HG03196 (cell line): ENCODE measurements around the gene DUSP22.
"Not testable (repeated sequence)": the region's sequence is repeated elsewhere in the genome, so short reads cannot be mapped to it uniquely, and the experiment has no call there.

ENCODE experiments used
- ATAC-seq: cut with Tn5 transposase; IDR thresholded peaks from one replicate; pipeline ENCODE4 v1.9.1; 2021; ENCODE audit not compliant: unreplicated experiment

The DUSP22 gene

DNA sequence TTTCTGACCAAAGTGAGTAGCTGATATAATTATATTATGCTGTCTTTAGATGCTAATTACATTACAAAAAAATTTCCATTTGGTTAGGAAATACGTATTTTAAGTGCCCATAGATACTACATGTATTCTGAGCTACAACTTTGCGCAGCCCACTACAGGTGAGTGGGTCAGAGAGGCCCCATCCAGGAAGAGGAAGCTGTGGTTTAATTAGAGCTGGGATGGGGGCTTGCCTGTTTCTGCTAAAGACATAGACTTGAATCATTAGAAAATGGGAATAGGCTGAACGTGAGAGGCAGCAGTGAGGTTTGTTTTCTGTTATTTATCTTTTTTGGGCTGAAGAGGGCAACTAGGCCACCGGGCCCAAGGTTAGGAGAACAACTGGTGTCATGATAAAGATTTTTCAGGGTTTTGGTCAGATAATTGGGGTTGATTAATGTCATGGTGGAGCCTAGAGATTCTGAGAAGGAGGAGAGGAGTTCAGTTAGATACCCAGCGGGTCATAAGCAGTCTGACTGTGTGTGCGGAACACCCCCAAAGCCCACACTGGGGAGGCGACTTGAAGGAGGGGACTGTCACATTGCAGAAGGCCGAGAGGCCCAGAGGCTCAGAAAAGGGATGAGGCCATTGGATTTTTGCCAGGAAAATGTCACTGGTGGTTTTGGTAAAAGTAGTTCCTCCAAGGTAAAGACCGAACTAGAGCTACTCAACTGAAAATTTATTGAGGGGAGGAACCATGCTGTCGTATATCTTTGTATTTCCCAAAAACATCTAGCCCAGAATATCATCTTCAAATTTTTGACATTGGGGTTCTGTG lies 84.7 kb downstream of the DUSP22 start:
- no peak for ATAC-seq

DNA sequence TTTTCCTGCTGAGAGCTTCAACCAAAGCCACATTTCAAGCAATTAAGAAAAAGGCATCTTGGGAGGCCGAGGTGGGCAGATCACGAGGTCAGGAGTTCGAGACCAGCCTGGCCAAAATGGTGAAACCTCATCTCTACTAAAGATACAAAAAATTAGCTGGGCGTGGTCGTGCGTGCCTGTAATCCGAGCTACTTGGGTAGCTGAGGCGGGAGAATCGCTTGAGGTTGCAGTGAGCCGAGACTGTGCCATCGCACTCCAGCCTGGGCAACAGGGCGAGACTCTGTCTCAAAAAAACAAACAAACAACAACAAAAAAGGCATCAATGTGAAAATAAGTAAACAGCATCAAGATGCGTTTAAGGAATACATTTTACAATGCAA lies 85.3 kb downstream of the DUSP22 start:
- not testable (repeated sequence) for ATAC-seq

DNA sequence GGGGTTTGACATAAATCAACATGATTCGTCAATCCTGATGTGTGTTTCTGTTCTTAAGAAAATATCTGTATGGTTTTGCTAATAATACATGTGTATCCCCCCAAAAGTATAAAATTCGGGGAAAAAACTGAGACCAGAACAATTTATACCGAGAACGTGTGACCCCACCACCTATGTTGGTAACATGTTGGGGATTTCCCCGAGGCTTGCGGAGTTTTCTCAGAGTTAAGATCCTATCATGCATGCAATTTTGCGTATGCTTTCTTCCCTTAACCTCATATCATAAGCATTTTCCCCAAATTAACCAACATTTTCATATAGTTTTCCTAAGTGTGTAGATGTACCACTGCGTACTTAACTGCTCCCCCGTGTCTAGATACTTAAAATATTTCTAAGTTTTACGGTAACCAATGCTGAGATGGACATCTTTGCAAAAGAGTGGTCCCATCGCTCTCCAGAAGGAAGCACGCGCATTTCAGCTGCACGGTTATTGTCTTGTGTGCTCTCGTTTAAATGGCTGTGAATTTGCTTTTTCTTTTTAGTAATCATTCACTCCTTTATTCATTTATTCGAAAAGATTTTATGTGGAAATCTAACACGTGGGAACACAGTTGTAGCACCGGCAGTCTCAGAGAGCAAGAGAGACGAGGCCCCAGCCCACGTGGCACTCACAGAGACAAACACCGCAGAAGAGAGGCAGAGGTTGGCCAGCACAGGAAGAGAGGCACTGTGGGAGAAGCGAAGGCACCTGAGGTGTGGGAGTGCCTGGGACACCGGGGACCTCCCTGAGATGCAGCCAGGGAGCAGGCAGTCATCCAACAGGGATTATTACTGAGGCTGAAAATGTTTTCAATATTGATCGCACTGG lies 86.0 kb downstream of the DUSP22 start:
- ATAC-seq, result no peak

GRCh38 chr6:378958-379409 lies 86.7 kb downstream of the DUSP22 start:
- ATAC-seq, result peak; percentile 11

- ATAC-seq, result peak; percentile 54
Observed at GRCh38 chr6:379410-380181, 87.3 kb downstream of the DUSP22 start.

DNA sequence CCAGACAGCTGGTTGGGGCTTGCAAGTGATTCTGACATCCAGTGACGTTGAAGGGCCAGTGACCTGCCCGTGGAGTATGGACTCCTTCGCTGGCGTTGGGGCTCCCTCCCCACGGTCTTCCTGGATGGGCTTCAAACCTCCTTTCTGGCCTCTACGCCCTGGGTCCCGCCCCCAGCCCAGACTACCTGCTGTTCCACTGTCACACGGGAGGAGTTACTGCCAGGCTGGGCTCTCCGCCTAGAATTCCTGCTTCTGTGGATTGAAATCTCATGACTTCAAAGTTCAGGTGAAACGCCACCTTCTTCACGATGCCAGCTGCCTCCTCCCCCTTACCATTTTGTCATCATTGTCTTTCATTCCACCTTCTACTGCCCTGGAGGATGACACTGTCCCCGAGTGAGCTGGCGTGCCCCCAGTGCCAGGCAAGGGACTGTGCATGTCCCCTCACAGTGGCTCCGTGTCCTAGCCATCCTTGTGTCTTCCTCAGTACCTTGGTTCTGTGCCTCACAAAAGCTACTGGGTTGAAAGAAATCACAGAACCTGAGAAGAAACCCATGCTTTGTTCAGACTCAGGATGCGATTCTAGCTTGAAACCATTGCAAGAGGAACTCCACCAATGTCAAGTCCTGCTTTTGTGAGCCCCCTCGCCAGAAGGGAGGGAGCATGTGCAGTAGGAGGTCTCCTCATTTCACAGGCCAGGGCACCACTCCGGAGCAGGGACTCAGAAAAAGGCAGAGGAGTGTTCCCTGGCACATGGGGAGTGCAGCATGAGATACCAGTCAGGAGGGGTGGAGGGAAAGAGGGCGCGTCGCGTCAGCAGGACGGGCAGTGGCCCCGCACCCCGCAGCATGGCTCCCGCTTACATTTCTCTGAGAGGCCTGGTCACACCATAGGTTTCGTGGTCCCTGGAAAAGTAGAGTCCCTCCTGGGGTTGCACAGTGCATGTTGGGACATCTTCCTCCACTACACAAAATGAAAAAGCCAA lies 88.2 kb downstream of the DUSP22 start:
- no peak for ATAC-seq

- no peak for ATAC-seq
Observed at GRCh38 chr6:381742-382461, 89.6 kb downstream of the DUSP22 start.

- ATAC-seq, result no peak
Observed at GRCh38 chr6:382883-383810, 90.9 kb downstream of the DUSP22 start.

- no peak for ATAC-seq
Observed at GRCh38 chr6:383856-384255, 91.6 kb downstream of the DUSP22 start.

- no peak for ATAC-seq
Observed at GRCh38 chr6:384898-385297, 92.6 kb downstream of the DUSP22 start.

DNA sequence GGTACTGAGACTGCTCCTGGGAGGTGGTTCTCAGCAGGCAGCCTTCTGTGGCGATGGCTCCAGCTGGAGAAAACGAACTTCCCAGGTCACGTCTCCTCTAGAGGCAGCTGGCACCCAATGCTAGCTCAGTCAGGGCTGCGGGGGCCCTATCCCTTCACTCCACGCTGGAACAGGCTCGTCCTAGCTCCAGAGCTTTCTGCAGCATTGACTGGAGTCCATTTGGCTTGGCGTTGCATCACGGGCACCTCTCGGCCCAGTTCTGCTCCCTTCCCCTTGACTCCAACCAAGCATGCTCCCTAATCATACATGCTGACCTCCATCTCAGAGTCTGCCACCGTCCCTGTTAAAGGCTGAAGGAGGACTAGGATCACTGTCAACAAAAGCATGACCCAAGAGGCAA lies 93.3 kb downstream of the DUSP22 start:
- no peak for ATAC-seq

DNA sequence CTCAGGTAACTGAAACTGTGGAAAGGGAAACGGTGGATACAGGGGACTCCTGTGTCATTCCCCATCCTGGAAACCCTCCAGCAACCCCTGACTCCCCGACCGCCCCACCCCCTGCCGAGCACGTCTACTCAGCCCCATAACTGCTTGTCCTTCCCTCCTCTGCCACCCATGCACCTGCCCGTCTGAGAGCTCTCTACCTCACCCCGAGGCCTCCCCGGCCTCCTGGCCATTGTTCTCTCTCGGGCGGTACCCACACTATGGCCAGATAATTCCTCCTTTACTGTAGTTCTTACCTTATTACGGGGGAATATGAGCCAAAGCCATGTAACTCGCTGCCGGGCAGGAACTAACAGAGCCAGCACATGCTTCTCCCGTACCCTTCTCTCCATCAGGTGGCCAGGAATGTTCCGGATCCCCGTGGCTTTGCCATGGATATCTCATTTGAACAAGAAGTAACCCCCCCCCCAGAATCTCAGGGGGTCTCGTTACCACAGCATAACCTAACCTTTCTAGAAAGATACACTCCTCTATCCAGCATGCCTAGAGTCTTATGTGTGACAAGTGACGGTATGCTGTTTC lies 94.5 kb downstream of the DUSP22 start:
- no peak for ATAC-seq

DNA sequence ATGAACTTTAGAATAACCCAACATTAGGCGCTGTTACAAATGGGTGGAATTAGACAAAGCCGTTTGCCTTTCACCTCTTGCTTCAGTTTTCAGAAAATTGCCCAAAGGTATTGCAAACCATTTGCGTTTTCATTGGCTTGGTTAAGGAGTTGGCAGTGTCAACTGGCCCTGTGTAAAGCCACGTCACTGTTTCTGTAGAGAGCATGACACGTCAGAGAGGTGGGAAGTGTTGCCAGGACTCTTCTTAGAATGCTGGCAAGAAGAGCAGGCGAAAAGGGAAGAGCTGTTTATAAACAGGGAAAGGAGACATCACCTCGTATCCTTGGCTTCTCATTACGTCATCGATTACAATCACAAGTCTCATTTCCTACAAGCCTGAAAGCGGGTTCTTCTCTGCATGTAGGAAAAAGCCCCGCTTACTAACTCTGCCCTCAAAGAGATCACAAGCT lies 95.0 kb downstream of the DUSP22 start:
- no peak for ATAC-seq

- no peak for ATAC-seq
Observed at GRCh38 chr6:388202-388903, 96.1 kb downstream of the DUSP22 start.

- ATAC-seq, result no peak
Observed at GRCh38 chr6:389143-389542, 96.9 kb downstream of the DUSP22 start.

DNA sequence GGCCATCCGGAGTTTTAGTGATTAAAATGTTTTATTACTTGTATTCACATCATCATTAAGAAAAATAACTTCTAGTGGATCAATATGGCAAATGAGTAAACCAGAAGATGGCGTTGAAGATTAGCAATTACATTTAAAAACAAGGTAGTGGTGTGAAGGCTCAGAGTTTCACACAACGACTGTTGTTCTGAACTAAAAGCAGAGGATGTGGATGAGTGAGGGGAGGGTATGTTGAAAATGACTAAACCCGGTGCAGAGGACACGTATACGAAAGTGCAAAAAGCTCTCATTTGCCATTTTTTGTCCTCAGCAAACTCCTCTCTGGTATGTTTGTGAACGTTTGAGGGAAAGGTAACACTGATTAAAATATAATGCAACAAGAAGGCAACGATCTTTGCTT lies 97.3 kb downstream of the DUSP22 start:
- ATAC-seq, result peak; percentile 41

- peak; percentile 17 for ATAC-seq
Observed at GRCh38 chr6:390914-391558, 98.7 kb downstream of the DUSP22 start.
